Vagina (tissue), 2 donors: ENCODE measurements around the gene CENPB.

Source experiments
- POLR2A ChIP-seq, 2 donors: fragments of 450-650 bp; IDR thresholded peaks; one replicate each; pipeline ENCODE4 v1.6.1; 2017; ENCODE audit warnings: antibody characterized with exemption in 2 of 2, mild to moderate bottlenecking in 2 of 2, moderate library complexity in 2 of 2
- POLR2AphosphoS5 ChIP-seq, 2 donors: sonication (generic); formaldehyde crosslinking; IDR thresholded peaks; one replicate each; pipeline ENCODE4 v1.9.0; 2017; ENCODE audit warnings: antibody characterized with exemption in 2 of 2, mild to moderate bottlenecking in 2 of 2, low read depth in 1 of 2; ENCODE audit not compliant: insufficient read depth in 1 of 2
- TF ChIP-seq, protein P1 (sequence below), 3 experiments: fragments of 450-650 bp in 2 of 3; fragments of 200-600 bp in 1 of 3; sonication (generic) in 1 of 3; IDR thresholded peaks; one replicate each; pipeline ENCODE4 v1.5.1; 2017 to 2019; ENCODE audit warnings: antibody characterized with exemption in 3 of 3, mild to moderate bottlenecking in 2 of 3, moderate library complexity in 2 of 3

DNA sequence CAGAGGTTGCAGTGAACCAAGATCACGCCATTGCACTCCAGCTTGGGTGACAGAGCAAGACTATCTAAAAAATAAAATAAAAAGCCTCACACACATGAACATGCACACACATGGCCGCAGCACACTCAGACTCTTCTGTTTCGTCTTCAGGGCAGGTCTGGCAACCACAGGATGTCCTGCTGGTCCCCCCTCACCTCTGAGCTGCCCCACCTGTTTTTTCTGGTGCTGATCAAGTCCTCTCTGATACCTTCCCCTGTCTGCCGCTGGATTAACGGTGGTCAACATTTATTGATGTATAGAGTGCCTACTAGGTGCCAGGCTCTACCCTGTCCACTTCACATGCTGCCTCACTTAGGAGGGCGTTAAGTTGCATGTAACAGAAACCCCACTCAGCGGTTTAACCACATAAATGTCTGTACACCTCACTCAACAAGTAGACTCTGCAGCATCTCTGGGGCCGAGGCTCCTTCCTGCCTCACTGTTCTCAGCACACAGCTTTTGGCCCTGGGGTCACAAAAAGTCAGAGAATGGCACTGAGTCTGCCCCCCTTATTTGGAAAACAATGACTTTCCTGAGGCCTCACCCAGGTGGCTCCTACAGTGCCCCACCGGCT, 29.3 kb upstream of the CENPB start:
- TF ChIP-seq POLR2A (IDR thresholded peaks at IDR 0.05) = no peak
- TF ChIP-seq, protein P1, sequence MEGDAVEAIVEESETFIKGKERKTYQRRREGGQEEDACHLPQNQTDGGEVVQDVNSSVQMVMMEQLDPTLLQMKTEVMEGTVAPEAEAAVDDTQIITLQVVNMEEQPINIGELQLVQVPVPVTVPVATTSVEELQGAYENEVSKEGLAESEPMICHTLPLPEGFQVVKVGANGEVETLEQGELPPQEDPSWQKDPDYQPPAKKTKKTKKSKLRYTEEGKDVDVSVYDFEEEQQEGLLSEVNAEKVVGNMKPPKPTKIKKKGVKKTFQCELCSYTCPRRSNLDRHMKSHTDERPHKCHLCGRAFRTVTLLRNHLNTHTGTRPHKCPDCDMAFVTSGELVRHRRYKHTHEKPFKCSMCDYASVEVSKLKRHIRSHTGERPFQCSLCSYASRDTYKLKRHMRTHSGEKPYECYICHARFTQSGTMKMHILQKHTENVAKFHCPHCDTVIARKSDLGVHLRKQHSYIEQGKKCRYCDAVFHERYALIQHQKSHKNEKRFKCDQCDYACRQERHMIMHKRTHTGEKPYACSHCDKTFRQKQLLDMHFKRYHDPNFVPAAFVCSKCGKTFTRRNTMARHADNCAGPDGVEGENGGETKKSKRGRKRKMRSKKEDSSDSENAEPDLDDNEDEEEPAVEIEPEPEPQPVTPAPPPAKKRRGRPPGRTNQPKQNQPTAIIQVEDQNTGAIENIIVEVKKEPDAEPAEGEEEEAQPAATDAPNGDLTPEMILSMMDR (IDR thresholded peaks at IDR 0.05) = no peak
- TF ChIP-seq POLR2AphosphoS5 (IDR thresholded peaks at IDR 0.05; ENCODE audit: insufficient read depth in 1 of 2, low read depth in 1 of 2) = no peak
